Measurements from ENCODE around the gene SHANK2.

The SHANK2 gene

DNA sequence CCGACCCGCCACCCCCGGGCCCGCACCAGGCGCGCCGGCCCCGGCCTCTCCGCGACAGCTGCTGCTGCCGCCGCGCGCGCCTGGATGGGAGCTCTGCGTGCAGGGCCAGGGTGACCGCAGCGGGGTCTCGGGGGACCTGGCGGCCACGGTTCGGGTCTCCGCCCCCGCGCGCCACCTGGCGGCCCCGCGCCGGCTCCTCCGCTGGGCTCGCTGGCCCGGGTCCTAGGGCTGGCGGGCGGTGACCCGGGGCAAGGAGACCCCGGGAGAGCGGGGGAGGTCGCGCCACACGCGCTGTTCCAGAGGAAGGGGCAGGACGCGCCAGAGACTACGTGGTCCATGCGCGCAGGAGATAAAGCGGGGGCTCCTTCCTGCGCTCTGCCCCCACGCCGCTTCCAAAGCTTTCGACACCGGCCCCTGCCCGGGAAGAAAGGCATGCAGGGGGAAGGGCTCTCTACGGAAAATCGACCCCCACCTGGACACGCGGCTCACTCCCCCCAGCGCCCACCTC, 562 bp downstream of the SHANK2 start:
- no peak overlapping the region for H3K27ac ChIP-seq (ENCODE audit: low read depth, low read length, poor library complexity, severe bottlenecking)
- no peaks in the 10 kb centered on the region for H3K9me2 ChIP-seq (ENCODE audit: low read depth, low read length)
- no peaks in the 10 kb centered on the region for H3K79me2 ChIP-seq (ENCODE audit: insufficient read depth, low read length)
- H3F3A ChIP-seq (ENCODE audit: insufficient read depth, low read length) = no peaks in the 10 kb centered on the region
- no peak overlapping the region for H3K4me3 ChIP-seq (ENCODE audit: low read depth, low read length, poor library complexity, severe bottlenecking)
- TF ChIP-seq CTCF (IDR thresholded peaks at IDR 0.05; ENCODE audit: low read length) (no peak), EZH2 (IDR thresholded peaks at IDR 0.05; ENCODE audit: borderline replicate concordance, low read length) (no peak)
- H3K36me3 ChIP-seq (ENCODE audit: insufficient read depth, low read length) = no peaks in the 10 kb centered on the region
- H3K4me2 ChIP-seq (ENCODE audit: low read length) = no peak overlapping the region
- no peaks in the 10 kb centered on the region for H3K27me3 ChIP-seq (ENCODE audit: insufficient read depth, low read length)
- no peak overlapping the region for H3K9ac ChIP-seq (ENCODE audit: low read length)
- H2AFZ ChIP-seq (ENCODE audit: low read length) = no peak overlapping the region
- no peaks in the 10 kb centered on the region for H3K9me3 ChIP-seq (ENCODE audit: low read length)
- no peaks in the 10 kb centered on the region for H3K4me1 ChIP-seq (ENCODE audit: insufficient read depth, low read length, severe bottlenecking)
- no peaks in the 10 kb centered on the region for H4K20me1 ChIP-seq (ENCODE audit: insufficient read depth, low read length)

GRCh38 chr11:71251151-71251721, 1.1 kb downstream of the SHANK2 start:
- H3K4me1 ChIP-seq (ENCODE audit: insufficient read depth, low read length, severe bottlenecking) = no peaks in the 10 kb centered on the region
- no peak overlapping the region for H2AFZ ChIP-seq (ENCODE audit: low read length)
- no peaks in the 10 kb centered on the region for H3F3A ChIP-seq (ENCODE audit: insufficient read depth, low read length)
- H3K79me2 ChIP-seq (ENCODE audit: insufficient read depth, low read length) = no peaks in the 10 kb centered on the region
- H3K9me2 ChIP-seq (ENCODE audit: low read depth, low read length) = no peaks in the 10 kb centered on the region
- no peaks in the 10 kb centered on the region for H3K27me3 ChIP-seq (ENCODE audit: insufficient read depth, low read length)
- H3K27ac ChIP-seq (ENCODE audit: low read depth, low read length, poor library complexity, severe bottlenecking) = no peak overlapping the region
- H4K20me1 ChIP-seq (ENCODE audit: insufficient read depth, low read length) = no peaks in the 10 kb centered on the region
- H3K36me3 ChIP-seq (ENCODE audit: insufficient read depth, low read length) = no peaks in the 10 kb centered on the region
- no peak overlapping the region for H3K4me3 ChIP-seq (ENCODE audit: low read depth, low read length, poor library complexity, severe bottlenecking)
- H3K9ac ChIP-seq (ENCODE audit: low read length) = no peak overlapping the region
- H3K9me3 ChIP-seq (ENCODE audit: low read length) = no peaks in the 10 kb centered on the region
- TF ChIP-seq EZH2 (IDR thresholded peaks at IDR 0.05; ENCODE audit: borderline replicate concordance, low read length) = no peak
- no peak for TF ChIP-seq CTCF (IDR thresholded peaks at IDR 0.05; ENCODE audit: low read length)
- no peak overlapping the region for H3K4me2 ChIP-seq (ENCODE audit: low read length)

- no peak overlapping the region for H3K4me2 ChIP-seq (ENCODE audit: low read length)
- H3K79me2 ChIP-seq (ENCODE audit: insufficient read depth, low read length) = no peaks in the 10 kb centered on the region
- H3K4me1 ChIP-seq (ENCODE audit: insufficient read depth, low read length, severe bottlenecking) = no peaks in the 10 kb centered on the region
- no peaks in the 10 kb centered on the region for H3K36me3 ChIP-seq (ENCODE audit: insufficient read depth, low read length)
- no peaks in the 10 kb centered on the region for H3K9me2 ChIP-seq (ENCODE audit: low read depth, low read length)
- H3K27me3 ChIP-seq (ENCODE audit: insufficient read depth, low read length) = no peaks in the 10 kb centered on the region
- H3K4me3 ChIP-seq (ENCODE audit: low read depth, low read length, poor library complexity, severe bottlenecking) = no peak overlapping the region
- H4K20me1 ChIP-seq (ENCODE audit: insufficient read depth, low read length) = no peaks in the 10 kb centered on the region
- H3K27ac ChIP-seq (ENCODE audit: low read depth, low read length, poor library complexity, severe bottlenecking) = no peak overlapping the region
- no peak overlapping the region for H2AFZ ChIP-seq (ENCODE audit: low read length)
- H3K9ac ChIP-seq (ENCODE audit: low read length) = no peak overlapping the region
- H3K9me3 ChIP-seq (ENCODE audit: low read length) = no peaks in the 10 kb centered on the region
- H3F3A ChIP-seq (ENCODE audit: insufficient read depth, low read length) = no peaks in the 10 kb centered on the region
- TF ChIP-seq EZH2 (IDR thresholded peaks at IDR 0.05; ENCODE audit: borderline replicate concordance, low read length) = no peak
- TF ChIP-seq CTCF (IDR thresholded peaks at IDR 0.05; ENCODE audit: low read length) = no peak
Measured at GRCh38 chr11:71250523-71251150, 1.7 kb downstream of the SHANK2 start.

Measured in OCI-LY1 (cell line).